HG02610 (cell line): ENCODE results near the gene MED29.

Experiments
- ATAC-seq: cut with Tn5 transposase; IDR thresholded peaks from one replicate; pipeline ENCODE4 v1.9.1; 2021; ENCODE audit warnings: mild to moderate bottlenecking, moderate library complexity; ENCODE audit not compliant: unreplicated experiment

The MED29 gene

GRCh38 chr19:39397360-39398296 is 6.5 kb downstream of the MED29 start:
- ATAC-seq: peak; percentile 36

- ATAC-seq: no peak
Measured at GRCh38 chr19:39398297-39398864, 7.2 kb downstream of the MED29 start.

GRCh38 chr19:39399668-39400050 is 8.5 kb downstream of the MED29 start:
- ATAC-seq: no peak

GRCh38 chr19:39400061-39400460 is 8.9 kb downstream of the MED29 start:
- no peak for ATAC-seq

GRCh38 chr19:39401070-39401548 is 9.9 kb downstream of the MED29 start:
- ATAC-seq: peak; percentile 10

GRCh38 chr19:39401549-39402345 is 10.6 kb downstream of the MED29 start:
- peak; percentile 20 for ATAC-seq

- no peak for ATAC-seq
Measured at GRCh38 chr19:39402346-39403300, 11.4 kb downstream of the MED29 start.

GRCh38 chr19:39403331-39404312 is 12.4 kb downstream of the MED29 start:
- no peak for ATAC-seq

GRCh38 chr19:39405261-39405957 is 14.2 kb downstream of the MED29 start:
- no peak for ATAC-seq

- no peak for ATAC-seq
Measured at GRCh38 chr19:39405958-39406655, 14.9 kb downstream of the MED29 start.

GRCh38 chr19:39406656-39407409 is 15.7 kb downstream of the MED29 start, which contains the start of gene ZFP36:
Gene ZFP36, plus strand, starts transcription at chr19:39406847. Its CDS starts 58 bp downstream, at chr19:39406905.
- no peak for ATAC-seq

- no peak for ATAC-seq
Measured at GRCh38 chr19:39407410-39407659, 16.2 kb downstream of the MED29 start.

GRCh38 chr19:39407660-39408391 is 16.6 kb downstream of the MED29 start:
- ATAC-seq: no peak

GRCh38 chr19:39408392-39409207 is 17.4 kb downstream of the MED29 start:
- no peak for ATAC-seq

GRCh38 chr19:39409208-39410016 is 18.2 kb downstream of the MED29 start:
- ATAC-seq: no peak
